ENCODE results near the gene COL20A1. TPM values are rescaled to one million over a fixed set of nuclear protein-coding genes. Genes with fewer than 3 reads are reported as not detected.

COL20A1 gene
- total RNA-seq, 1 donor from 2014 or later = not detected

DNA sequence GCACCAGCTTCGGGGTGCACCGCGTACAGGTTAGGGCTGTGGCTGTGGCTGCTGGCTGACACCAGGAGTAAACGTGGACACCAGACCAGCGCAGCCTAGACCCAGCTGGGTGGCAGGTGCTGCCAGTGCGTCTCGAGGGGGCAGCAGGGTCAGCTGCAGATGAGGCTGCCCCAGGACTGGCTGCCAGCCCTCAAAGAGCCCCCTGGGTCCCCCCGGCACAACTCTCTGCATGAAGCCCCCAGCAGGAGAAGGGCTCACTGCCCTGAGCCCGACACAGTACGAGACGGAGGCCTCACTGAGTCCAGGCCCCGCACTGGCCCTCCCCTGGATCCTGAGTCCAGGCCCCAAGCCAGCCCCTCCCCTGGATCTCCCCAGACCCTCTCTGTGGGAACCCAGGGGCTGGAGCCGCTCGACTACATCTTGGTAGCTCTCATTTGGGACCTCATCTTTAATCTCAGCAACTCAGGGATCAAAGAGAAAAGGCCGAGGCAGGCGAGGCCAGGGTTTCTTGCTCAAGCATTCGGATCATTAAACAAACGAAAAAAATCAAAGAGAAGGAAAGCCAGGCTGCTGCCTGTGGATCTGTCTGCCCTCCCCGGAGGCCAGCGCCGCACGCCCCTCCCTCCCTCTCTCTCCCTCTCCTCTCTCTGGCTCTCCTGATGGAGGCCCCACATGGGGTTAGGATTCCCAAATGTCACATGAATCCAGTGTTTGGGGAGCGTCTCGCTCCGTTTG, 31.8 kb upstream of the COL20A1 start:
- H3K4me3 Mint-ChIP-seq = no peak overlapping the region
- POLR2A ChIA-PET = no interaction called here

DNA sequence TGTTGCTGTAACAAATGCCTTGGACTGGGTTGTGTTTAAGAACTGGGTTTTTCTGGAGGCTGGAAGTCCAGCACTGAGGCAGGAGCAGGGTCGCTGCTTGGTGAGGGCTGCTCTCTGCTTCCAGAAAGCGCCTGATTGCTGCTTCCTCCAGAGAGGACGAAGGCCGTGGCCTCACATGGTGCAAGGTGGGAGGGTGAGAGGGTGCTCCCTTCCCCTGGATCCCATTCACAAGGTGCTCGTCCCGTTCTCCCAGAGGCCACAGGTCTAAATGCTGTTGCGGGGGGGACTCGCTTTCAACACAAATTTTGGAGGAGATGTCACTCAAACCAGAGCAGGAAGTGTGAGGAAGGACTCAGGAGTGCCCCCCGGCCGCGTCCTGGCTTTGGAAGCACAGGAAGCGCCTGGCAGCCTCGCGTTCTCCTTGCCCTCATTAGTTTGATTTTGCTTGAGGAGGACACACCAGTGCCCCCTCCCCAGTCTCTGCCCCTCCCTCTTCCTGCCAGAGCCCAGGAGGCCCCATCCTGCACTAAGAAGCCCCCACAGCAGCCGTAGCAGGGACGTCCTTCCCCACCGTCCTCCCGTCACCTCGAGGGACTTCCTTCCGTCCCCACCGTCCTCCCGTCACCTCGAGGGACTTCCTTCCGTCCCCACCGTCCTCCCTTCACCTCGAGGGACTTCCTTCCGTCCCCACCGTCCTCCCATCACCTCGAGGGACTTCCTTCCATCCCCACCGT, 31.0 kb upstream of the COL20A1 start:
- TF ChIP-seq, protein P1, sequence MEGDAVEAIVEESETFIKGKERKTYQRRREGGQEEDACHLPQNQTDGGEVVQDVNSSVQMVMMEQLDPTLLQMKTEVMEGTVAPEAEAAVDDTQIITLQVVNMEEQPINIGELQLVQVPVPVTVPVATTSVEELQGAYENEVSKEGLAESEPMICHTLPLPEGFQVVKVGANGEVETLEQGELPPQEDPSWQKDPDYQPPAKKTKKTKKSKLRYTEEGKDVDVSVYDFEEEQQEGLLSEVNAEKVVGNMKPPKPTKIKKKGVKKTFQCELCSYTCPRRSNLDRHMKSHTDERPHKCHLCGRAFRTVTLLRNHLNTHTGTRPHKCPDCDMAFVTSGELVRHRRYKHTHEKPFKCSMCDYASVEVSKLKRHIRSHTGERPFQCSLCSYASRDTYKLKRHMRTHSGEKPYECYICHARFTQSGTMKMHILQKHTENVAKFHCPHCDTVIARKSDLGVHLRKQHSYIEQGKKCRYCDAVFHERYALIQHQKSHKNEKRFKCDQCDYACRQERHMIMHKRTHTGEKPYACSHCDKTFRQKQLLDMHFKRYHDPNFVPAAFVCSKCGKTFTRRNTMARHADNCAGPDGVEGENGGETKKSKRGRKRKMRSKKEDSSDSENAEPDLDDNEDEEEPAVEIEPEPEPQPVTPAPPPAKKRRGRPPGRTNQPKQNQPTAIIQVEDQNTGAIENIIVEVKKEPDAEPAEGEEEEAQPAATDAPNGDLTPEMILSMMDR (IDR thresholded peaks at IDR 0.05) = no peak
- no peak overlapping the region for H3K4me3 Mint-ChIP-seq
- no peak overlapping the region for H3K27ac Mint-ChIP-seq

More for the DNA sequence above, 31.8 kb upstream of the COL20A1 start:
- CTCF ChIA-PET = no interaction called here
- no peaks in the 10 kb centered on the region for H3K4me1 Mint-ChIP-seq
- TF ChIP-seq, protein P1 (IDR thresholded peaks at IDR 0.05) = no peak
- no peaks in the 10 kb centered on the region for H3K36me3 Mint-ChIP-seq (ENCODE audit: low read depth)
- peaks cover 30% of the 10 kb centered on the region for H3K27me3 Mint-ChIP-seq
- H3K27ac Mint-ChIP-seq = no peak overlapping the region
- no peaks in the 10 kb centered on the region for H3K9me3 Mint-ChIP-seq
- intact Hi-C loops (cut with micrococcal nuclease) = no loop called here
- ATAC-seq (ENCODE audit: low read depth) = no peak
- no peak for DNase-seq

DNA sequence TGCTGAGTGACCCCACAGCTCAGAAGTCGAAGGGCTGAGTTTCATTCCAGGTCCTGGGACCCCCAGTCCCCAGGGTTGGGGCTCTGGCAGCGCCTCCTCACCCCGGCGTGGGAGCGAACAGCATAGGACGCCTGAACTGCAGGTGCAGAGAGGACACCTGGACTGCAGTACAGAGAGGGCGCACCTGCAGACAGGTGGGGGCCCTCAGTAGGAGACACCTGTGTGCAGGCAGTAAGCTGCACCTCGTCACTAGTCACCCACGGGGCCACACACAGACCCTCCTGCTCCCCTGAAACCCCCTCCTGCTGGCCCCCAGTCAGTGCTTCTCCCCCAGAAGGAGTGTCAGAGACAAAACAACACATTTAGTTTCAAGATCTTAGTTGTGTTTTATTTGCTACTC, 30.1 kb upstream of the COL20A1 start:
- TF ChIP-seq, protein P1 (IDR thresholded peaks at IDR 0.05) = no peak
- Mint-ChIP-seq H3K36me3 (ENCODE audit: low read depth) (no peaks in the 10 kb centered on the region), H3K4me3 (no peak overlapping the region), H3K27ac (no peak overlapping the region), H3K4me1 (no peaks in the 10 kb centered on the region), H3K27me3 (peaks cover 29% of the 10 kb centered on the region), H3K9me3 (no peaks in the 10 kb centered on the region)
- intact Hi-C loops (cut with micrococcal nuclease) = no loop called here
- DNase-seq (no peak), ATAC-seq (ENCODE audit: low read depth) (no peak)
- CTCF ChIA-PET = no interaction called here
- POLR2A ChIA-PET = no interaction called here

More for the DNA sequence above, 31.0 kb upstream of the COL20A1 start:
- Mint-ChIP-seq H3K9me3 (no peaks in the 10 kb centered on the region), H3K4me1 (no peaks in the 10 kb centered on the region), H3K27me3 (peaks cover 29% of the 10 kb centered on the region), H3K36me3 (ENCODE audit: low read depth) (no peaks in the 10 kb centered on the region)
- ChIA-PET POLR2A (no interaction called here), CTCF (no interaction called here)
- no peak for ATAC-seq (ENCODE audit: low read depth)
- intact Hi-C loops (cut with micrococcal nuclease) = no loop called here
- DNase-seq = no peak

DNA sequence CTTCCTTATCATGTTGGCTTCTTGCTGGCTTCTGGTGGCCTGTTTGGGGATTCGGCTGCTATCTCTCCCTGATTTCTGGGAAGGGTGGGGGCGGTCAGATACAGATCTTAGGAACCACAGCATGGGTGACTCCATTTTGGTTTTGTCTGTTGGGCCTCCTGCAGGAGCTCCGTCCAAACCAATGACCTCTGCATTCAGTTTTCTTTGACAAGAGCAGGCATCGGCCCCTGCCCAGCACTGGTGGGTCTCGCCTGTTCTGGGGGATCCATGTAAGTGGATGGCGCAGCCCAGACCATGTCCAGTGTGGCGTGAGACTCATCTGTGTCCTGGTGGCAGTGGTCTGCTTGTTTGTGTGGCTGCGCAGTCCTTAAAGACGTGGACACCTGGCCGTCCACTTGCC, 29.0 kb upstream of the COL20A1 start:
- Mint-ChIP-seq H3K9me3 (no peaks in the 10 kb centered on the region), H3K36me3 (ENCODE audit: low read depth) (no peaks in the 10 kb centered on the region), H3K4me1 (no peaks in the 10 kb centered on the region), H3K27me3 (peaks cover 27% of the 10 kb centered on the region), H3K4me3 (no peak overlapping the region), H3K27ac (no peak overlapping the region)
- TF ChIP-seq, protein P1 (IDR thresholded peaks at IDR 0.05) = no peak
- no peak for ATAC-seq (ENCODE audit: low read depth)
- ChIA-PET CTCF (no interaction called here), POLR2A (no interaction called here)
- no peak for DNase-seq
- intact Hi-C loops (cut with micrococcal nuclease) = no loop called here

DNA sequence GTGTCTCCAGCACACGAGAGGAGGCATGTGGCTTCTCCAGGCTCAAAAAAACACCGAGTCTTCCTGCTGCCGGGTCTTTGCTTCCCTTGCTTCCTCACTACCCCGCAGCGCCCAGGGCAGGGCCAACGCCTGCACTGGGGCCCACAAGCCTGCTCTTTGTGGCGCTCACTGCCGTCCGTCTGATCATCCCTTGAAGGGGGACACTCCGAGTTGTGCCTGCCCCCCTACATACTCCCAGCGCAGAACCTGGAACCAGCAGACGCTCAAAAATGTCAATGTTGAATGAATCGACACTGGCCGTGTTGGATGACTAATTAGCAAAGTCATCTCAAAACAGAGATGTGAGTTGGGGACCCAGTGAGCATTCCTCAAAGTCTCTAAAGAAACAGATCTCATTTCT, 28.5 kb upstream of the COL20A1 start:
- ATAC-seq (ENCODE audit: low read depth) = no peak
- no peaks in the 10 kb centered on the region for H3K4me1 Mint-ChIP-seq
- CTCF ChIA-PET = no interaction called here

More for the DNA sequence above, 28.5 kb upstream of the COL20A1 start:
- H3K4me3 Mint-ChIP-seq = no peak overlapping the region
- DNase-seq = no peak
- H3K36me3 Mint-ChIP-seq (ENCODE audit: low read depth) = no peaks in the 10 kb centered on the region
- POLR2A ChIA-PET = no interaction called here
- H3K27me3 Mint-ChIP-seq = peaks cover 23% of the 10 kb centered on the region
- H3K9me3 Mint-ChIP-seq = no peaks in the 10 kb centered on the region
- intact Hi-C loops (cut with micrococcal nuclease) = no loop called here
- TF ChIP-seq, protein P1 (IDR thresholded peaks at IDR 0.05) = no peak
- H3K27ac Mint-ChIP-seq = no peak overlapping the region
